ENCODE data around the gene ADD1.

Gene ADD1

GRCh38 chr4:2843263-2843940, at the start of gene ADD1:
Gene ADD1, plus strand, starts transcription at chr4:2843844. Its CDS starts 32,072 bp downstream, at chr4:2875916.
- DNase-seq = peak; percentile 93 to 97

- peak in 1 of 2 donors; percentile 66 for DNase-seq
Measured at GRCh38 chr4:2794486-2795299, 49.0 kb upstream of the ADD1 start.

GRCh38 chr4:2795300-2795892, 48.2 kb upstream of the ADD1 start:
- DNase-seq = no peak

- peak in 1 of 2 donors; percentile 10 for DNase-seq
Measured at GRCh38 chr4:2795893-2796848, 47.5 kb upstream of the ADD1 start.

- no peak for DNase-seq
Measured at GRCh38 chr4:2796849-2797544, 46.6 kb upstream of the ADD1 start.

- DNase-seq = peak; percentile 45 to 68
Measured at GRCh38 chr4:2797545-2798305, 45.9 kb upstream of the ADD1 start.

GRCh38 chr4:2798399-2799223, 45.0 kb upstream of the ADD1 start:
- DNase-seq = peak; percentile 58 to 73

GRCh38 chr4:2799224-2799911, 44.3 kb upstream of the ADD1 start:
- DNase-seq = peak in 1 of 2 donors; percentile 27

- DNase-seq = peak in 1 of 2 donors; percentile 12
Measured at GRCh38 chr4:2799971-2800690, 43.5 kb upstream of the ADD1 start.

GRCh38 chr4:2800691-2801596, 42.7 kb upstream of the ADD1 start:
- peak; percentile 34 to 80 for DNase-seq

- no peak for DNase-seq
Measured at GRCh38 chr4:2802618-2803531, 40.8 kb upstream of the ADD1 start.

GRCh38 chr4:2803624-2804448, 39.8 kb upstream of the ADD1 start:
- peak in 1 of 2 donors; percentile 75 for DNase-seq

GRCh38 chr4:2804449-2804972, 39.1 kb upstream of the ADD1 start:
- DNase-seq = no peak

GRCh38 chr4:2804973-2805501, 38.6 kb upstream of the ADD1 start:
- DNase-seq = no peak
